GM19351 (cell line): ENCODE measurements around the gene SAC3D1.

Experiments
- ATAC-seq: cut with Tn5 transposase; IDR thresholded peaks from one replicate; pipeline ENCODE4 v1.9.1; 2021; ENCODE audit warnings: mild to moderate bottlenecking, moderate library complexity; ENCODE audit not compliant: unreplicated experiment

The SAC3D1 gene

DNA sequence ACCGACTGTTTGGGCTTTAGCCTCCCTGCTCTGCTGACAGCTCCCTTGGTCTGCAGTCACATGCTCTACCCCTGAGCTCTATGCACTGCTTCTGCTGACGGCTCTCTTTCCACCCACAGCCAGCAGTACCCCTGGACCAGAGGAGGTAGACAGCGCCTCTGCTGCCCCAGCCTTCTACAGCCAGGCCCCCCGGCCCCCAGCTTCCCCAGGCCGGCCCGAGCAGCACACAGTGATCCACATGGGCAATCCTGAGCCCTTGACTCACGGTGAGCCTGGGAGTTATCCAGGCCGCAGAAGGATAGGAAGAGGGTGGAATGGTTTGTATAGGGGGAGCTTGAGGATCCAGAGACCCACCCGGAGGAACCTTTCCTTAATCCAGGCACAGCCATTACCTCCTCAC lies 45.8 kb downstream of the SAC3D1 start:
- ATAC-seq, result no peak

DNA sequence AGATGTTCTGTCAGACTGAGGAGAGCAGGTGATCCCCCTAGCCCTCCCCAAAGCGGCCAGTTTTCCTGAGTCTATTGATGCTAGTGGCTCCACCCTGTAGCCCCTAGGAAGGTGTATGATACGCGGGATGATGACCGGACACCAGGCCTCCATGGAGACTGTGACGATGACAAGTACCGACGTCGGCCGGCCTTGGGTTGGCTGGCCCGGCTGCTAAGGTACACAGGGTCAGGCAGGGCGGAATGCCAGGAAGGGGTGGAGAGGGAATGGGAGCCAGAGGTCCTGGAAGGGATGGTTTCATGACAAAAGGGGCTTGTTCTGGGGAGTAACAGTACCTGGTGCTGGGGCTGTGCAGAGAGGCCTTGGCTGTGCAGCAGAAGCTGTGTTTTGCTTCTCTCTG lies 46.2 kb downstream of the SAC3D1 start:
- ATAC-seq, result no peak

DNA sequence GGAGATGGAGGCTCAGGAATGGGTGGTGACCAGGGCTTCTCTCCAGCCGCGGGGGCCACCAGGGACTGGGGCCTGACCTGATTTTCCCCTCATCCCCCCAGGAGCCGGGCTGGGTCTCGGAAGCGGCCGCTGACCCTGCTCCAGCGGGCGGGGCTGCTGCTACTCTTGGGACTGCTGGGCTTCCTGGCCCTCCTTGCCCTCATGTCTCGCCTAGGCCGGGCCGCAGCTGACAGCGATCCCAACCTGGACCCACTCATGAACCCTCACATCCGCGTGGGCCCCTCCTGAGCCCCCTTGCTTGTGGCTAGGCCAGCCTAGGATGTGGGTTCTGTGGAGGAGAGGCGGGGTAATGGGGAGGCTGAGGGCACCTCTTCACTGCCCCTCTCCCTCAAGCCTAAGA lies 46.8 kb downstream of the SAC3D1 start:
- ATAC-seq, result no peak

DNA sequence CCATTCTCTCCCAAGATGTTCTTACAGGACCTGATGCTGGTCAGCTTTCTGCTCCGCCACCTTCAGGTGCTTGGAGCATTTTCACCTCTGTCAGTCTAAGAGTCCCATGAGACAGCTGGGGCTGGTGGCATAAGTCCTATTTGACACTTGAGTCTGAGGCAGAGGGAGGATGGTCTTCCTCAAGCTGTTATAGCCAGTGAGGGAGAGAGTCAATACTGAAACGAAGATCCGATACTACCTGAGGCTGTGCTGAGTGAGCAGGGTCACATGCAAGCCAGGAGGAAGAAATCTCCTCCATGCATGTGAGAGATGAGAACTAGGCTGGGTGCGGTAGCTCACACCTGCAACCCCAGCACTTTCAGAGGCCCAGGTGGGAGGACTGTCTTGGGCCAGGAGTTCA lies 48.6 kb downstream of the SAC3D1 start:
- ATAC-seq, result no peak

DNA sequence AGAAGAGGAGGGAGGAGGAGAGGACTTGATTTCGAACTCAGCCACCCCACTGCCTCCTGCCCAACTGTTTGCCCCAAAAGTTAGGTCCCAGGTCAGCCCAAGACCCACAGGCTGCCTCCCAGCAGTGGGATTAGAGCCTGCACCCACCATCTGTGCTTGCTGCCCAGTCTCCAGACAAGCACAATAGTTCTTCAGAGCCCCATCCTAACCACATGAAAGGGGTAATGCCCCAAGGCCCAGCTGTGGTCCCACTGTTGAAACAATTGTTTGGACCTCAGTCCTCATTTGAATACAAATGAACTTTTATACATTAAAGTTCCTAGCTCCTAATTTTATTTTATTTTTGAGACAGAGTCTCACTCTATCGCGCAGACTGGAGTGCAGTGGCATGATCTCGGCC lies 49.6 kb downstream of the SAC3D1 start:
- ATAC-seq, result no peak
